ENCODE data around the gene PRICKLE4. TPM values are rescaled to one million over a fixed set of nuclear protein-coding genes. Genes with fewer than 3 reads are reported as not detected.

PRICKLE4 gene
- total RNA-seq, 1 experiment from 2014 or later: 1.7 TPM

DNA sequence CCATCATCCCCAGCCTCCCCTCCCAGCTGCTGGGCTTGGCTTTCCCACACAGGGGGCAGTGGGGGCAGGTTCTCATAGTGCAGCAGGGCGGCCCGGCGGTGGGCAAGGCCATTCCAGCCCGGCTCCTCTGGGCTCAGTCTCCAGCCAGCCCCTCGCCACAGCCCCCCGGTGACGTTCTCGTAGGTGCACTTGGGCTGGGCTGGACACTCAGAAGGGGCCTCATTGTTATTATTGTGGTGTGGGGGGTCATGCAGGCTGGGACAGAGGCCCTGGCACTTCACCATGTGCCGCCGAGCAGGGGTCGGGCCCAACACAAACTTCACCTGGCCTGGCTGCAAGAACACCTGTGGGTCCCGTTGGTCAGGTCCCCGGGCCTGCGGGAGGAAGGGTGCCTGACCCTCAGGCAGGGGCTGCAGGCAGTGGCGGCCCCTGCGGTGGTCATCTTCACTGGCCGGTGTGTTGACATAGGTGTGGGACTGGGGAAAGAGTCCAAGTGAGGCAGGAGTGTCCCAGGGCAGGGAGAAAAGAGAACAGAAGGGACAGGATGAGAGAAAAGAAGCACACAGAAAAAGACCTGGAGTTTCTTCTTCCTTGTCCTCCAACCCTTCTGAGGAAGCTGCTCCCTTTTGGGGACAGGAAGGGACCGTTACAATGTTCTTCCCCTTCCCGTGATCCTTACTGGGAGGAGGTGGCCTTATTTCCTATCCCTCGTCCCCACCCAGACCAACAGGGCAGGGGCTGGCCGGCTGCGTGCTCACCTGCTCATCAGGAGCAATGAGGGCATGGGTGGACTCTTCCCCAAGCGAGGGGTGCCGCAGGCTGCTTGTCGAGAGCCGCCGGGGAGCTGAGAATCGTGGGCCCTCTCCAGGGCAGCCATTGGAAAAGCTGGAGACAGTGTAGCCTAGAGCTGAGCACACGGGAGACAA, 9.3 kb upstream of the PRICKLE4 start:
- DNase-seq (ENCODE audit: low read depth): no peak

DNA sequence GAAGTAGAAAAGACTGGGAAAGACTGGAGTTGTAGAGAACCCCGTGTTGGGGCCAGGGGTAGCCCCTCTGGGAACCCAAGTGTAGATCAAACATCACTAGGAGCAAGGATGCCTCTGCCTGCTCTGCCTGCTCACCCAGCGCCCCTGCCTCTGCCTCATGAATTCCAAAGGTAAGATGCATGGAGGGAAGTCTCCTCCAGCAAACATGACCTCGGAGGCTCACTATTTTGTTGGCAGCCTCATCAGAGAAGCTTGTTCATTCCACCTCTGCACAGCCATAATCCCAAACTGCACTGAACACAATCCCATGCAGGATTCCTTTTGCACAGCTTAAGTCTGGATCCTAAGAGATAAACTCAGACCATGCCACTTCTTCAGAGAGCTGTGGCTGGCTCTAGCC, 5.7 kb upstream of the PRICKLE4 start:
- DNase-seq (ENCODE audit: low read depth): no peak

- DNase-seq (ENCODE audit: low read depth): no peak
Observed at GRCh38 chr6:41775293-41775882, 5.2 kb upstream of the PRICKLE4 start.

GRCh38 chr6:41777551-41778285, 2.9 kb upstream of the PRICKLE4 start:
- DNase-seq (ENCODE audit: low read depth): no peak

GRCh38 chr6:41778895-41779294, 1.7 kb upstream of the PRICKLE4 start:
- no peak for DNase-seq (ENCODE audit: low read depth)

GRCh38 chr6:41779336-41779735, 1.2 kb upstream of the PRICKLE4 start:
- no peak for DNase-seq (ENCODE audit: low read depth)

DNA sequence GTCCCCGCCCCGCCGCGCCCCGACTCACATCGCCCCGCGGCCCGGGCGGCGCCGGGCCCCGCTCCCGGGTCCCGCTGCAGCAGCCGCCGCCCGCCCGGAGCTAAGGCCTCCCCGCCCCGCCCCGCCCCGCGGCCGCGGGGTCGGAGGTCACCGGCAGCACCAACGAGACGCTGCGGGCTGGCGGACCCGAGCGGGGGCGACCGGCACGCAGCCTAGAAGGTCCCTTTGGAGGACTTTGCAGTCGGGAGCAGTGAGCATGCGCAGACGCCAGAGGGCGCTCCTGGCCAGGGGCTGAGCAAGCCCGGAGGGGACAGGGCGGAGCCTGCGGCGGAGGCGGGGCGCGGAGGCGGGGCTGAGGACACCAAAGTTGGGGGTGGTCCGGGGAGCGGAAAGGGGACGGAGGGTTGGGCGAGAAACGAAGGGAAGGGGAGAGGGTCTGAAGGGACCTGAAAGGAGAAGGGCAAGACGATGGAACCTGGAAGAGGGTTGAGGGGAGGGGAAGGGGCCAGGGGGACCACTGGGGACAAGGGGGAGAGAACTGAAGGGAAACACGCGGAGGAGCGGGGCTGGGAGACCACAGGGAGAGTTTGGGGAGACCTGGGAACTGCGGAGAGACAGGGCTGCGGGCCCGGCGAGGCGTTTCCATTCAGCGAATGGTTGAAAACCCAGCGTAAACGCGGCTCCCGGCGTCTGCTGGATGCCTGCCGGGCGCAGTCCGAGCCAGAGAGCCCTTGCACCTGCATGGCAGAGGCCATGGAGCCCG, 613 bp upstream of the PRICKLE4 start, which contains the start of gene FRS3:
FRS3 (minus strand) TSS at position 113 of the 763 bp plus-strand sequence. CDS start 2,913 bp downstream, outside the sequence.
- peak; percentile 93 for DNase-seq (ENCODE audit: low read depth)

GRCh38 chr6:41781366-41781730, 766 bp downstream of the PRICKLE4 start:
- no peak for DNase-seq (ENCODE audit: low read depth)

DNA sequence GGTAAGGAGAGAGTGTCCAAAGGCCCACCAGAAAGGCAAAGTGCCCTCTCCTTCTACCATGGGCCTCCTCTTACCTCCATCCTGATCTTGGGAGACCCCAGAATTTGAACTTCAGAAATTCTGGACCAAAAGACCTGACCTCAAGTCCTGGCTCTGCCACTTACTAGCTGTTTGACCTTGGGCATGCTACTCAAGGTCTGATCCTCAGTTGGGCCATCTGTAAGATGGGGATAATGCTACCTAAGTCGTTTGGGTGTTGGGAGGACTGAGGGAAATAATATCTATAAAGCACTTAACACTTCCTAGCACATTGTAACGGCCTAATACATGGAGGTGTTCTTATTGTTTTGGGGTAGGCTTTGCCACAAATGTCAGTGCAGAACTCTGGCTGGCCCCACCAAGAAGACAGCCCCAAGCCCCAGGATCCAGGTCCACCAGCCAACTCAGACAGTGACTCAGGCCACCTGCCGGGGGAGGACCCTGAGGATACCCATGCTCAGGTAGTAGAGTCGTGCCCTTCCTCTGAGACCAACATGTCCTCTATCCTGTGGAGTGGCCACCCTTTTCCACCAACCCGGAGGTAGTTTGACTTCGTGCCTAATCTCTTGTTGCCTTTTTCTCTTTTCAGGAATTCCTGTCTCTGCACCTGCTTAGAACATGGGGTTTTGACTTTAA, 2.7 kb downstream of the PRICKLE4 start:
- no peak for DNase-seq (ENCODE audit: low read depth)

DNA sequence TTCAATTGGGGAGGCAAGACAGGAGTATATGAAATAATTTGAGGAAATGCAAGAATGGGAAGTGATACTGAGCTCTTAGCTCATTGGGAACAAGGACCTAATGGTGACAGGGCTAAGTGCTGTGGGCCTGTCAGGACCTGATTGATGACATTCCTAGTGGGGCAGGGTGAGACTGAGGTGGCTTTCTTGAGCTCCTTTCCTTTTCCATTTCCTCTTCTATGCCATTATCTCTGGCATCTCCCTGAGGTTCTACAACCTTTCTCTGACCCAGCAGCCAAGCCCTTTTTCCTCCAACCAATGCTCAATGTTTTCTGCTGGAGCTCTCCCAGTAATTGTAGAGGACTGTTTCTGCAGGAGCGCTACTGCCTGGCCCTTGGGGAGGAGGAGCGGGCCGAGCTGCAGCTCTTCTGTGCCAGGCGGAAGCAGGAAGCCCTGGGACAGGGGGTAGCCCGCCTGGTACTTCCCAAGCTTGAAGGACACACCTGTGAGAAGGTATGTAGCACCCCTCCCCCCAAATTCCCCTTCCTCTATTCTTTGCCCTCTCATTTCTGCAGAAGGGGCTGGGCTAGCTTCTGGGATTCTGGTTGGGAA, 4.1 kb downstream of the PRICKLE4 start:
- no peak for DNase-seq (ENCODE audit: low read depth)

DNA sequence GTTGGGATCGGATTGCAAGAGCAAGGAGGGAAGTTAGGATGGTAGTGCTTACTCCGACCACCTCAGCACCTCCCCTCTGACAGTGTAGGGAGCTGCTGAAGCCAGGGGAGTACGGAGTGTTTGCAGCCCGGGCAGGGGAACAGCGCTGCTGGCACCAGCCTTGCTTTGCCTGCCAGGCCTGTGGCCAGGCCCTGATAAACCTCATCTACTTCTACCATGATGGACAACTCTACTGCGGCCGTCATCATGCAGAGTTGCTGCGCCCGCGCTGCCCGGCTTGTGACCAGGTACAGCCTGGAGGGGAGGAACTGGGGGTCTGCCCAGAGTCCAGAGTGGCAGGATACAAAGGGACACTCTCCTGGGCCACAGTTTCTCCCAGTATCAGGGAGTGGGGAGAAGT, 4.7 kb downstream of the PRICKLE4 start:
- DNase-seq (ENCODE audit: low read depth): no peak

DNA sequence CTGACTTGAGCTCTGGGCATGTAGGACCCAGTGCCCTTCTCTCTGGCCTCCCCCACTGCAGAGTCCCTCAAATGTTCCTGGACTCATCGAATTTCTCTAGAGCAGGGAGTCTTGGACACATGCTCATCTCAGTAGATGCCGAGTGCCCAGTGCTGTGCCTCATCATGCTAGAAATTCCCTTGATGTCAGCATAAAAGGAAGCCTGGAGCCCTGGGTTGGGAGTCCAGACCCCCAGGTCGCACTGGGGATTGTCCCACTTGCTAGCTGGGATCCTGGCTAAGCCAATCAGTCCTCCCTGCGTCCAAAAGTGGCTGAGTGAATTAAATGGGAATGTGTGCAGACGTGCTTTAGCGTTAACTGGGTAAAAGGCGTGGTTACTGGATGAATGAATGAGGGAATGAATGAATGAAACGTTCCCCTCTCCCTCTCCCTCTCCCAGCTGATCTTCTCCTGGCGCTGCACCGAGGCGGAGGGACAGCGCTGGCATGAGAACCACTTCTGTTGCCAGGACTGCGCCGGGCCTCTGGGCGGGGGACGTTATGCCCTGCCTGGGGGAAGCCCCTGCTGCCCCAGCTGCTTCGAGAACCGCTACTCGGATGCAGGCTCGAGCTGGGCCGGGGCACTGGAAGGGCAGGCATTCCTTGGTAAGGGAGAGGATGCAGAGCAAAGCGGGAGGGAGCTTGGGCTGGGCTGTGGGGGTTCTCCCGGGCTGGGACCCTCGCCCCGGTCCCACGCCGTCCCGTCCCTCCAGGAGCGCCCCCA, 5.3 kb downstream of the PRICKLE4 start:
- DNase-seq (ENCODE audit: low read depth): no peak

- DNase-seq (ENCODE audit: low read depth): peak; percentile 66
Observed at GRCh38 chr6:41786451-41787218, 6.1 kb downstream of the PRICKLE4 start.

GRCh38 chr6:41787219-41787917, 6.8 kb downstream of the PRICKLE4 start, which contains the start of gene TOMM6:
TOMM6 (plus strand) TSS chr6:41787694; CDS start chr6:41787698, 4 bp downstream.
- peak; percentile 91 for DNase-seq (ENCODE audit: low read depth)

DNA sequence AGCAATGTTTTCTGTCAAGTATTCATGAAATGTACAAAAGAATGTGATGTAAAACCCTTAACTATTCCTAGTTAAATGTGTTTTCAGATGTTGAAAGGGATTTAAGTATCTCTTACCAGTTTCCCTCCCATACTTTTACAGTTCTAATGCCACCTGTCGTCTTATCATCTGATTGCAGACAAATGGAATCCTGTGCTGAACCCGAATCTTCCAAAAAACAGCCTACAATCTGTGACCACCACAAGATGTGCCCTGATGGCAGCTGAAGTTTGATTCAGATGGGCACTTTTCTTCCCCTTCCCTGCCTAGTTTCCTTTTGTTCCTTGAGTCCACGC, 8.8 kb downstream of the PRICKLE4 start:
- DNase-seq (ENCODE audit: low read depth): no peak

DNA sequence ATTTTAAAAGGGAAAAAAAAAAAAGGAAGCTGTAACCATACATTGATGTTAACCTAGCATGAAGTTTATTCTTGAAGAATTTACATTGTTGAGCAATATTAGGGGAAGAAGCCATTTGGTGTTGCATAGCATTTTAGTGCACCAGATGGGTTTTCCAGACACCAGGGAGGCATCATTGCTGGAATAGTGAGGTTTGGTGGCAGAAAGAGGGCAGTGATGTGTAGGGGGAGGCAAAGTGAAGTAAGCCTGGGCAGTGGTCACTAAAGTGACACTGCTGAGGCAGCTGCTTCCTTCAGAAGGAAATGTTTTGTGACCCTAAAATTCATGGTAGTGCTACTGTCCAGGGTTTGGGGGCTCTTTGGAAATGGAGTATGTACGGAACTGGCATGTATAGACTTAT, 9.5 kb downstream of the PRICKLE4 start:
- DNase-seq (ENCODE audit: low read depth): no peak

GRCh38 chr6:41791305-41791704, 10.7 kb downstream of the PRICKLE4 start:
- DNase-seq (ENCODE audit: low read depth): no peak

- no peak for DNase-seq (ENCODE audit: low read depth)
Observed at GRCh38 chr6:41791984-41792383, 11.4 kb downstream of the PRICKLE4 start.

All from LHCN-M2 (cell line).